ENCODE measurements around the gene CD8B2.

DNA sequence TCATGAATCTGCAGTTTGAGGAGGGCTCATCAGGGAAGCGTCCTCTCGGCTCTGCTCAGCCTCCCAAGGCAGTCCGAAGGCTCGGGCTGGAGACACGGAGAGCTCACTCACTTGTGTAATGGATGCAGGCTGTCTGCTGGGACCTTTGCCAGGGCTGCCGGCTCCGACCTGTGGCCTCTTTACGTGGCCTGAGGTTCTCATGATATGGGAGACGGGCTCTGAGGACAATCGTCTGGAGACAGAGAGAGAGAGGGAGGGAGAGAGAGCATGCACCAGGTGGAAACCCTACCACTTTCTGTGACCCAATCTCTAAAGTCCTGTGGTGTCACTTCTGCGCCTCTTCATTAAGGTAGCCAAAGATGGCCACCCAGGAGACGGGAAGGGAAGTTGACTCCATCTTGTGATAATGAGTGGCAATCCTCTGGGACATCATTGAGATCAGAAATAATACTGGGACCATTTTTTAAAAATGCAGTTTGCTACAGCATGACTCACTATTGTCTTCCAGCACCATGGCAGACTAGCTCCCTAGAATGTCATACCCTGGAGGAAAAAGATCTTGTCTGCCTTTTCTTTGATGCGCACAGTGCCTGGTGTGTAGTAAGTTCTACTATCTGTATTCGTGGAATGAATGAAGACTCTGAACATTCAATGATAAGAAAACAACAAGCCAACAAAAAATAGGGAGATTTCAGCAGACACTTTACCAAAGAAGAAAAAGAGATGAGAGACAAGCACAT lies 60.2 kb downstream of the CD8B2 start:
- TF ChIP-seq, protein P1, sequence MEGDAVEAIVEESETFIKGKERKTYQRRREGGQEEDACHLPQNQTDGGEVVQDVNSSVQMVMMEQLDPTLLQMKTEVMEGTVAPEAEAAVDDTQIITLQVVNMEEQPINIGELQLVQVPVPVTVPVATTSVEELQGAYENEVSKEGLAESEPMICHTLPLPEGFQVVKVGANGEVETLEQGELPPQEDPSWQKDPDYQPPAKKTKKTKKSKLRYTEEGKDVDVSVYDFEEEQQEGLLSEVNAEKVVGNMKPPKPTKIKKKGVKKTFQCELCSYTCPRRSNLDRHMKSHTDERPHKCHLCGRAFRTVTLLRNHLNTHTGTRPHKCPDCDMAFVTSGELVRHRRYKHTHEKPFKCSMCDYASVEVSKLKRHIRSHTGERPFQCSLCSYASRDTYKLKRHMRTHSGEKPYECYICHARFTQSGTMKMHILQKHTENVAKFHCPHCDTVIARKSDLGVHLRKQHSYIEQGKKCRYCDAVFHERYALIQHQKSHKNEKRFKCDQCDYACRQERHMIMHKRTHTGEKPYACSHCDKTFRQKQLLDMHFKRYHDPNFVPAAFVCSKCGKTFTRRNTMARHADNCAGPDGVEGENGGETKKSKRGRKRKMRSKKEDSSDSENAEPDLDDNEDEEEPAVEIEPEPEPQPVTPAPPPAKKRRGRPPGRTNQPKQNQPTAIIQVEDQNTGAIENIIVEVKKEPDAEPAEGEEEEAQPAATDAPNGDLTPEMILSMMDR (tag by site-specific recombination; IDR thresholded peaks at IDR 0.05) = no peak
- TF ChIP-seq TCF7L2 (IDR thresholded peaks at IDR 0.05; ENCODE audit: borderline replicate concordance, low read depth, low read length) (no peak), ZNF677 (tag by site-specific recombination; IDR thresholded peaks at IDR 0.05) (no peak), ZNF10 (tag by site-specific recombination; IDR thresholded peaks at IDR 0.05) (no peak), GLI4 (tag by site-specific recombination; IDR thresholded peaks at IDR 0.05) (no peak), ZNF776 (tag by site-specific recombination; IDR thresholded peaks at IDR 0.05; ENCODE audit: borderline replicate concordance) (no peak), KLF10 (tag by site-specific recombination; IDR thresholded peaks at IDR 0.05) (no peak), ZNF658 (tag by site-specific recombination; IDR thresholded peaks at IDR 0.05) (no peak)
- TF ChIP-seq, protein P2, sequence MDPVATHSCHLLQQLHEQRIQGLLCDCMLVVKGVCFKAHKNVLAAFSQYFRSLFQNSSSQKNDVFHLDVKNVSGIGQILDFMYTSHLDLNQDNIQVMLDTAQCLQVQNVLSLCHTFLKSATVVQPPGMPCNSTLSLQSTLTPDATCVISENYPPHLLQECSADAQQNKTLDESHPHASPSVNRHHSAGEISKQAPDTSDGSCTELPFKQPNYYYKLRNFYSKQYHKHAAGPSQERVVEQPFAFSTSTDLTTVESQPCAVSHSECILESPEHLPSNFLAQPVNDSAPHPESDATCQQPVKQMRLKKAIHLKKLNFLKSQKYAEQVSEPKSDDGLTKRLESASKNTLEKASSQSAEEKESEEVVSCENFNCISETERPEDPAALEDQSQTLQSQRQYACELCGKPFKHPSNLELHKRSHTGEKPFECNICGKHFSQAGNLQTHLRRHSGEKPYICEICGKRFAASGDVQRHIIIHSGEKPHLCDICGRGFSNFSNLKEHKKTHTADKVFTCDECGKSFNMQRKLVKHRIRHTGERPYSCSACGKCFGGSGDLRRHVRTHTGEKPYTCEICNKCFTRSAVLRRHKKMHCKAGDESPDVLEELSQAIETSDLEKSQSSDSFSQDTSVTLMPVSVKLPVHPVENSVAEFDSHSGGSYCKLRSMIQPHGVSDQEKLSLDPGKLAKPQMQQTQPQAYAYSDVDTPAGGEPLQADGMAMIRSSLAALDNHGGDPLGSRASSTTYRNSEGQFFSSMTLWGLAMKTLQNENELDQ (tag by site-specific recombination; IDR thresholded peaks at IDR 0.05; ENCODE audit: low read depth) = no peak
